K562 (cell line): ENCODE data around the gene POLN. TPM values are rescaled to one million over a fixed set of nuclear protein-coding genes. Genes with fewer than 3 reads are reported as not detected.

Experiments used
- CEBPG ChIP-seq, 3 experiments: fragments of 200-800 bp in 1 of 3; sonication (Bioruptor generic) in 1 of 3; sonication (generic) in 1 of 3; formaldehyde crosslinking in 1 of 3; IDR thresholded peaks in 2 of 3; conservative IDR thresholded peaks in 1 of 3; 2 replicates each; pipeline versions ENCODE4 v1.6.1 to v1.8.0; 2016 to 2022; ENCODE audit warnings: missing compliant biosample characterization in 2 of 3, missing genetic modification characterization in 2 of 3, mild to moderate bottlenecking in 1 of 3, missing genetic modification reagents in 1 of 3
- ZFPM2 ChIP-seq: fragments of 250-450 bp; sonication (Bioruptor Pico); IDR thresholded peaks from 2 replicates; pipeline ENCODE4 v1.5.1; 2022; ENCODE audit warnings: mild to moderate bottlenecking
- ZNF197 ChIP-seq: fragments of 200-800 bp; sonication (Bioruptor generic); IDR thresholded peaks from 2 replicates; pipeline ENCODE4 v1.6.1; 2016; ENCODE audit warnings: low read depth, missing genetic modification characterization, missing compliant biosample characterization
- polyA plus RNA-seq, 8 experiments: library from polyadenylated mRNA; depleted of rRNA in 4 of 8; stranded (reverse) in 5 of 8; unstranded in 3 of 8; fragments of >200 nt; fragmentation: Nextera tagmentation in 2 of 8; fragmentation: Illumina TruSeq in 1 of 8; extraction: Ambion mirVana in 2 of 8; extraction: Trizol in 1 of 8; gene quantifications; 2 replicates each; pipeline versions ENCODE4 v1.2.1 to v1.2.3, GENCODE V29; 2011 to 2014; ENCODE audit warnings: inconsistent platforms in 1 of 8, missing spikeins in 1 of 8
- total RNA-seq, 7 experiments: library from RNA; depleted of rRNA in 6 of 7; stranded (reverse); fragments of >200 nt in 6 of 7; fragmentation: Illumina TruSeq in 2 of 7; extraction: Trizol in 2 of 7; gene quantifications; 2 replicates each; pipeline versions ENCODE4 v1.2.1 to v1.2.3, GENCODE V29; 2011 to 2021; ENCODE audit warnings: low replicate concordance in 1 of 7
- TF ChIP-seq, protein P1 (sequence below), 2 experiments: fragments of 450-650 bp in 1 of 2; sonication (generic) in 1 of 2; formaldehyde crosslinking in 1 of 2; IDR thresholded peaks; 2 replicates each; pipeline versions ENCODE4 v1.7.1 to v1.9.0; 2016 to 2022; ENCODE audit warnings: inconsistent platforms in 1 of 2, mild to moderate bottlenecking in 1 of 2, missing genetic modification reagents in 1 of 2
- TF ChIP-seq, protein P2 (sequence below): fragments of 250-450 bp; sonication (Bioruptor Pico); IDR thresholded peaks from 2 replicates; pipeline ENCODE4 v1.9.0; 2021; ENCODE audit warnings: mild to moderate bottlenecking

Gene POLN
- total and polyA plus RNA-seq, 9 of the 15 experiments (the other 6 are each of a cell fraction or from before 2014, with no cell fraction given), result 0.08 to 0.91 (median 0.32) TPM

DNA sequence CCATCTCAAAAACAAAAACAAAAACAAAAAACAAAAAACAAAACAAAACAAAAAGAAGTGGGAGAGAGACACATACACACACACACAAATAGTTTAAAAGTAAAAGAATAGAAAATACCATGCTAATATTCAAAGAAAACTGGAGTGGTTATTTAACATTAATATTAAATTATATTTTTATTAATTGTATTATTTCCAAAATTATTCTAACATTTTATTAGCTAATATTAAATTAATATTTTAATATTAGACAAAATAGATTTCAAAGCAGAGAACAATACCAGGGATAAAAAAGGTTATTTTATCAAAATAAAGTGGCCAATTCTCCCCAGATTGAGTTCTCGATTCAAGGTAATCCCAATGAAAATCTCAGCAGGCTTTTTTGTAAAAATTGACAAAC lies 91.8 kb downstream of the POLN start (continued):
- TF ChIP-seq, protein P1, sequence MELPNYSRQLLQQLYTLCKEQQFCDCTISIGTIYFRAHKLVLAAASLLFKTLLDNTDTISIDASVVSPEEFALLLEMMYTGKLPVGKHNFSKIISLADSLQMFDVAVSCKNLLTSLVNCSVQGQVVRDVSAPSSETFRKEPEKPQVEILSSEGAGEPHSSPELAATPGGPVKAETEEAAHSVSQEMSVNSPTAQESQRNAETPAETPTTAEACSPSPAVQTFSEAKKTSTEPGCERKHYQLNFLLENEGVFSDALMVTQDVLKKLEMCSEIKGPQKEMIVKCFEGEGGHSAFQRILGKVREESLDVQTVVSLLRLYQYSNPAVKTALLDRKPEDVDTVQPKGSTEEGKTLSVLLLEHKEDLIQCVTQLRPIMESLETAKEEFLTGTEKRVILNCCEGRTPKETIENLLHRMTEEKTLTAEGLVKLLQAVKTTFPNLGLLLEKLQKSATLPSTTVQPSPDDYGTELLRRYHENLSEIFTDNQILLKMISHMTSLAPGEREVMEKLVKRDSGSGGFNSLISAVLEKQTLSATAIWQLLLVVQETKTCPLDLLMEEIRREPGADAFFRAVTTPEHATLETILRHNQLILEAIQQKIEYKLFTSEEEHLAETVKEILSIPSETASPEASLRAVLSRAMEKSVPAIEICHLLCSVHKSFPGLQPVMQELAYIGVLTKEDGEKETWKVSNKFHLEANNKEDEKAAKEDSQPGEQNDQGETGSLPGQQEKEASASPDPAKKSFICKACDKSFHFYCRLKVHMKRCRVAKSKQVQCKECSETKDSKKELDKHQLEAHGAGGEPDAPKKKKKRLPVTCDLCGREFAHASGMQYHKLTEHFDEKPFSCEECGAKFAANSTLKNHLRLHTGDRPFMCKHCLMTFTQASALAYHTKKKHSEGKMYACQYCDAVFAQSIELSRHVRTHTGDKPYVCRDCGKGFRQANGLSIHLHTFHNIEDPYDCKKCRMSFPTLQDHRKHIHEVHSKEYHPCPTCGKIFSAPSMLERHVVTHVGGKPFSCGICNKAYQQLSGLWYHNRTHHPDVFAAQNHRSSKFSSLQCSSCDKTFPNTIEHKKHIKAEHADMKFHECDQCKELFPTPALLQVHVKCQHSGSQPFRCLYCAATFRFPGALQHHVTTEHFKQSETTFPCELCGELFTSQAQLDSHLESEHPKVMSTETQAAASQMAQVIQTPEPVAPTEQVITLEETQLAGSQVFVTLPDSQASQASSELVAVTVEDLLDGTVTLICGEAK (IDR thresholded peaks at IDR 0.05), result no peak
- TF ChIP-seq, protein P1 (CRISPR knock-in tag; IDR thresholded peaks at IDR 0.05), result no peak
- TF ChIP-seq ZFPM2 (CRISPR knock-in tag), result no peak
- no peak for TF ChIP-seq ZNF197
- no peak for TF ChIP-seq CEBPG (CRISPR knock-in tag; IDR thresholded peaks at IDR 0.05)
- TF ChIP-seq CEBPG (tag; conservative IDR thresholded peaks at IDR 0.05 in 1 of 2, IDR thresholded peaks at IDR 0.05 in 1 of 2), result no peak
- TF ChIP-seq, protein P2, sequence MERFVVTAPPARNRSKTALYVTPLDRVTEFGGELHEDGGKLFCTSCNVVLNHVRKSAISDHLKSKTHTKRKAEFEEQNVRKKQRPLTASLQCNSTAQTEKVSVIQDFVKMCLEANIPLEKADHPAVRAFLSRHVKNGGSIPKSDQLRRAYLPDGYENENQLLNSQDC, result no peak
